Inflammatory macrophage treated with lipopolysaccharide for 4 hours (primary cell): Measurements from ENCODE around the gene SPDYE2B.
"Not testable (repeated sequence)": the region's sequence is repeated elsewhere in the genome, so short reads cannot be mapped to it uniquely, and the experiment has no call there.

Experiments used
- DNase-seq: peaks from one replicate; pipeline ENCODE4 v3.0.0-alpha.2; 2020

SPDYE2B gene

DNA sequence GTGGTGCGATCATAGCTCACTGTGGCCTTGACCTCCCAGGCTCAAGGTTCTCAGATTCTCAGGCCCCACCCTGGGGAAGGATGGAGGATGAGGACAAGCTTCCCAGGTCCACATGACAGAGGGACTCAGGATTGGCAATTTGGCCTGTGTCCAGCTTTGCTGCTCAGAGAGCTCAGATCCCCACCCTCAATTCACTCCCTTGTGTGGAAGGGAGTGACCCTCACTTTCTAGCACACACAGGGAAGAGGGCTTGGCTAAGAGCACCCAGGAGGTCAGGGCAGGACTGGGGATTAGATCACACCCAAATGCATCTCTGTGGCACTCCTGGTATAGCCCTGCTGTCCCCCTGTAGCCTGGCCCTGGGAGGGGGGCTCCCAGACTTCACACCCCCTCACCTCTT lies 6.7 kb upstream of the SPDYE2B start:
- not testable (repeated sequence) for DNase-seq

DNA sequence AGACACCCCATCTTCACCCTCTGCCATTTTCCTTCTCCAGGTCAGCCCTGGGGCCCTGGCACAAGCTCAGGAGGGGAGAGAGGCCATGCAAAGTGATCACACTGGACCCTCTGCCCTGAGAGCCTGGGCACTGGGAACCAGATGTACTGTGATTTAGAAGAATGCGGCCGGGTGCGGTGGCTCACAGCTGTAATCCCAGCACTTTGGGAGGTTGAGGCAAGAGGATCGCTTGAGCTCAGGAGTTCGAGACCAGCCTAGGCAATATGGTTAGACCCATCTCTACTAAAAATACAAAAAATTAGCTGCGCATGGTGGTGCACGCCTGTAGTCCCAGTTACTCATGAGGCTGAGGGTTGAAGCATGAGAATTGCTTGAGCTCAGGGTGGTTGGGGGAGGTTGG lies 2.3 kb upstream of the SPDYE2B start:
- not testable (repeated sequence) for DNase-seq

DNA sequence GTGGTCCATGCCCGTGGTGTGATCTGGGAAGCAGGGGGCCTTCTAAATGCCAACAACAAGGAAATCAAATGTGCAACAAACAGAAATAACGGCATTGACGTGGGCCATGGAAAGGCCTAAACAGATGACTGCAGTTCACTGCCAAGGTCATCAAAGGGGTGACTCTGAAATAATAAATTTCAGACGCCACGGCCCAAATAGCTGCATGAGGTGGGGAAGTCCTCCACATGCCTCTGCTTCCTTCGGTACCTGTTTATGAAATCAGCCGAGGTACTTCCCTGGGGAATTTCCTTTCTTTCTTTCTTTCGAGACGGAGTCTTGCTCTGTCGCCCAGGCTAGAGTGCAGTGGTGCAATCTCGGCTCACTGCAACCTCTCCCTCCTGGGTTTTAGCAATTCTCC lies 14.6 kb downstream of the SPDYE2B start:
- not testable (repeated sequence) for DNase-seq

DNA sequence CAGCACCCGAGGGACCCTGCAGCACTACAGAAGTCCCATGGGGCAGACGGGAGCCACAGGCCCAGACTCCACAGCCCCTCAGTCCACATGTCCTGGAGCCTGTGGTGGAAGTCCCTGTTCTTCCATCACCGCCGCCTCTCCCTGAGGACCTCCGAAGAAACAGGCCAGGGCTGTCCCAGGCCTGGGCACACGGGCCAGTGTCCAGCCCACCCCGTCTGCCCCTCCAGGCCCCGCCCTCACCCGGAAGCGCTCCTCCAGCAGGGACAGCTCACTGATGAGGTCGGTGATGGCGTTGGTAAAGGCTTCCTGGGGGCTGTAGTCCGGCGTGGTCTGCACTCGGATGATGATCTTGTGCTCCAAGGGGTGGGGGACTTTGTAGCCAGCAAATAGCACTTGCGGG lies 16.7 kb downstream of the SPDYE2B start:
- DNase-seq, result not testable (repeated sequence)

DNA sequence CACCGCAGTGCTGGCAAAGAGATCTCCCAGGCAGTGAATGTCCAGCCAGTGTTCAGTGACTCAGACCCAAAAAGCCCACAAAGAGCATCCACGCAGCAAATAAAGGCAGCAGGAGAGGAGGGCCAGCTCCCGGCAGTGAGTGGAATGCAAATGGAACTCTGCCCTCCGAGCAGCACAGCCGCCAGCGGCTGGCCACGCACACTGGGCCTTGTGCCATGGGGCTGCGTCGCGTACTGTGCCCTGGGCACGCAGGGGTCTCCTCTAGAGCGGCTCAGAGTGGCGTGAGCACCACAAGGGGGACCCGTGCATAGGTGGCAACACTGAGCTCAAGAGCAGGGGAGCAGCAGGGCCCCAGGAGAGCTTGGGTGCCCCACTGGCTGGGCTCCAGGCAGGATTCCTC lies 17.4 kb downstream of the SPDYE2B start:
- not testable (repeated sequence) for DNase-seq

DNA sequence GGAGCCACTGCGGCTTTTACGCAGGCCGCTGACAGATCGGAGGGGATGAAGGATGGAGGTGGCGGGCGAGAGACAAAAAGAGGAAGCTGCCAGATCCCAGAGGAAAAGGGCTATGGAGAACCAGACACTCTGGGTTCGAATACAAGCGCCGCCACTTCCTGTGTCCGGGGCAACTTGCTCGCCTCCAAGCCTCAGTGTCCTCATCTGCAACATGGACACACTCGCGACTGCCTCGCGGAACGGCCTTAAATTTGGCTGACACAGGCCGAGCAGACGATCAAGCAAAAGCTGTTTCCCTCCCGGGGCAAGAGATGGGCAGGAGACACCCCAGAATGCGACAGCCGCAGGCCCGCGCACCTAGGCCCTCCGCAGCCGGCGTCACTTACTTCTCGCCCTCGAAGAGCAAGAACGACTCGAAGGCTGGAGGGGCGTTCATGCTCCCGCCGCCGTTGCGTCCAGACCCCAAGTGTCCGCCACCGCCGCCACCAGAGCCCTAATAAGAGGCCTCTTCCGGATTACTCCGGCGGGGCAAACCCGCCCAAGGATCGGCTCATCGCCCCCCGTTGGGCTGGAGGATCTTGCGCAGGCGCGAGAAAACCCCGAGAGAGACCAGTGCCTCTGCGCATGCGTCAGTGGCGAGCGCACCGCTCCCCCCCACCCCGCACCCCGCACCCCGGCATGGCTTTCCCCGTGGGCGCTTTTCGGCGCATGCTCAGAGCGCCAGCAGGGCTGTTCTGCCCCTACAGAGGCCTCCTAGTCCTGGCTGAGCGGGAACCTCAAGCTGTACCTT lies 21.2 kb downstream of the SPDYE2B start, which contains the start of gene POLR2J2:
TSS of gene POLR2J2 (minus strand) at position 498 of the 790 bp plus-strand sequence. CDS start at position 436, 62 bp downstream.
- peak; percentile 61 for DNase-seq

DNA sequence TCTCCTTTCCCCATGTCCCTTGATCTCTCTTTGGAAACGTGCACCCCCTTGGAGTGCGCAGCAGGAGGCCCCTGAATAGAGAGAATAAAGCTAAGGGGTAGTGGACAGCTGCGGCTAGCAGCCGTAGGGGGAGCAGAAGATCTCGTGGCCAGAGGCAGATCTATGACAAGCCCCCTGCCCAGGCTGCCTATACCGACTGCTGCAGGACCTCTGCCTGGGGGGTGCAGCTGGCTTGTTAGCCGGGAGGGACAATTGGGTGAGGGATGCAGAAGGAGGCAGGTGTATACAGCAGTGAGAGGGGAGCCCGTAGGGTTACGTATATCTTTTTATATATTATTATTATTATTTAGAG lies 21.8 kb downstream of the SPDYE2B start:
- not testable (repeated sequence) for DNase-seq

DNA sequence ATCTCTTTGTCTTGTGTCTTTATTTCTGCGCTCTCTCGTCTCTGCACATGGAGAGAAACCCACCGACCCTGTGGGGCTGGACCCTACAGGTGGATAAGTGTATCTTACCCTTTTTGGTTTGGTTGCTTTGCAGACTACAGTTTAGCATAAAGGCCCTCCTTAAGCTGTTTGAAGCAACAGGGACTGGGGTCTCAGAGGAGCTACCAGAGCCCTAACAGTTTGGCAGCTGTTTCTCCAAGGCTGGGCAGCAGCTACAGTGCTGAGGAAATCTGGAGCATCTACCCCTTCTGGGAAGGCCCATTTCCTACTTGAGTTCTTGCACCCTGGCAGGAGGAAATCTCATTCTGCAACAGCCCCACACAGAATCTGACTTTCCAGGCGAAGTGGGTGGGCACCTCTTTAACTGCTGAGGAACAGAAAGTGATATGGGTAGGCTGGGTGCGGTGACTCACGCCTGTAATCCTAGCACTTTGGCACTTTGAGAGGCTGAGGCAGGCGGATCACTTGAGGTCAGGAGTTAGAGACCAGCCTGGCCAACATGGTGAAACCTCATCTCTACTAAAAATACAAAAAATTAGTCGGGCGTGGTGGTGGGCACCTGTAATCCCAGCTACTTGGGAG lies 23.4 kb downstream of the SPDYE2B start:
- not testable (repeated sequence) for DNase-seq

DNA sequence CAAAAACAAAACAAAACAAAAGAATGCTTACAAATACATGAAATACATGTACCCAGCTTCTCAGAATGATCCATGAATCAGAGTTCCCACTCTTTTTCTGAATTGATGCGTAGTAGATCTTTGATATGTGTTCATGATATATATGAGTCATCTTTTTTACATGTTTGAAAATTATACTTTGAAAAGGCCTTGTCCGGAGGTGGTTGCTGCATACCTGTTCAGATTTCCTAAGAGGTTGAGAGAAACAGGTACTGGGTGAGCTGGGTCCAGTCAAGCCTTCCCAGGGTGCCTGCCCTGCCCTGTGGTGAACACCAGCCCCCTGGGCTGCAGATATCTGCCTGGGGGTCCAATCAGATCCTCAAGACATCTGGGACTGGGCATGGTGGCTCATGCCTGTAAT lies 25.4 kb downstream of the SPDYE2B start:
- DNase-seq, result not testable (repeated sequence)

DNA sequence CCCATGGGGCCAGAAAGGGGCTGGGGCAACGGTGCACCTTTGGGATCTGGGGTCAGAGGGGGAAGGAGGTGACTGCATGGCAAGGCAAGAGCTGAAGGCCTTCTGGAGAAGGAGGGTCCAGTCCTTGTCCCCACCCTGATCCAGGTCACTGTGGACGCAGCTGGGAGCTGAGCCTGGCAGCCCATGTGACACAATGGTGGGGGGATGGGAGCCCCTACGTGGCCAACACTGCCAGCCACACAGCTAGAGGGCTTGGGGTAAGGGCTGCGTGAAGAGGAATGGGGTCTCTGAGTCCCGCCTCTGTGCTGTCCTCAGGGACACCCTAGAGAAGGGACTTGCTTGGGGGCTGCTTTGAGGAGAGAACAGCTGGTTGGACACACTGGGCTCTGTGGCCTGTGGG lies 30.7 kb downstream of the SPDYE2B start:
- not testable (repeated sequence) for DNase-seq

DNA sequence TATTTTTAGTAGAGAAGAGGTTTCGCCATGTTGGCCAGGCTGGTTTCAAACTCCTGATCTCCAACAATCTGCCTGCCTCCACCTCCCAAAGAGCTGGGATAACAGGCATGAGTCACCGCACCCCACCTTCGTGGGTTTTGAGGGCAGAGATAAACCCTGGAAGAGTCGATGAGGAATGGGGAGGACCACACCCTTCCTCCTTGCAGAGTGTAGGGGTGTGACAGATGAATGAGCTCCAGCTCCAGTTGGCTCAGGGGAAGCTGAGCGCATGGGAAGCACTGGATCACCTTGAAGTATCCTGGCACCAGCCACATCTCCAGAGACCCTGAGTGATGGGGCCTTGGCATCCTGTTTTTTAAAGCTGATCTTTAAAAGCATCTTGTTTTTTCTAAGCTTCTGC lies 32.4 kb downstream of the SPDYE2B start:
- not testable (repeated sequence) for DNase-seq

DNA sequence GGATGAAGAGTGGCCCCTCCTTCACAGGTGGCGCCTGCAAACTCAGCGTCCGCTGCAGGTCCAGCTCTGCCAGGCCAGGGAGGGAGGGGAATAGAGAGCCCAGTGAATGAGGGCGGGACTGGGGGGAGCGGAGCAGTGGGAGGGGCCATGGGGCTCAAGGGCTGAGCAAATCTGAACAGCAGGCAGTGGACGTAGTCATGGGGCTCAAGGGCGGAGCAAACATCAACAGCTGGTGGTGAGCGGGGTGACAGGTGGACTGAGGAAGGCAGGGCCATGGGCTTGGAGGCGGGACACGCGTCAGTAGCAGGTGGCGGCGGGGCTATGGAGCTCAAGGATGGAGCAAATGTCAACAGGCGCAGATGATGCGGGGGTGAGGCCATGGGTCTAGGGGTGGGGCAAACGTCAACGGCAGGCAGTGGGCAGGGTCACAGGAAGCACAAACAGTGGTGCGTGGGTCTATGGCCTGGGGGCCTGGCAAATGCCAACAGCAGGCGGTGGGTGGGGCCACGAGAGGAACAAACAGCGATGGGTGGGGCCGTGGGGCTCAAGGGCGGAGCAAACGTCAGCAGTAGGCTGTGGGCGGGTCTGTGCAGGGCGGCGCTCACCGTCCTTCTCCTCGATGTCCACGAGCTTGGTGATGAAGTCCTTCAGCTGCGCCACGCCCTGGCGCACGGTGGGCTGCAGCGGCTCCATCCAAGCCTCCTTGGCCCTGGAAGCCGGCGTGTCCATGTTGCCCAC lies 38.3 kb downstream of the SPDYE2B start:
- DNase-seq, result not testable (repeated sequence)

DNA sequence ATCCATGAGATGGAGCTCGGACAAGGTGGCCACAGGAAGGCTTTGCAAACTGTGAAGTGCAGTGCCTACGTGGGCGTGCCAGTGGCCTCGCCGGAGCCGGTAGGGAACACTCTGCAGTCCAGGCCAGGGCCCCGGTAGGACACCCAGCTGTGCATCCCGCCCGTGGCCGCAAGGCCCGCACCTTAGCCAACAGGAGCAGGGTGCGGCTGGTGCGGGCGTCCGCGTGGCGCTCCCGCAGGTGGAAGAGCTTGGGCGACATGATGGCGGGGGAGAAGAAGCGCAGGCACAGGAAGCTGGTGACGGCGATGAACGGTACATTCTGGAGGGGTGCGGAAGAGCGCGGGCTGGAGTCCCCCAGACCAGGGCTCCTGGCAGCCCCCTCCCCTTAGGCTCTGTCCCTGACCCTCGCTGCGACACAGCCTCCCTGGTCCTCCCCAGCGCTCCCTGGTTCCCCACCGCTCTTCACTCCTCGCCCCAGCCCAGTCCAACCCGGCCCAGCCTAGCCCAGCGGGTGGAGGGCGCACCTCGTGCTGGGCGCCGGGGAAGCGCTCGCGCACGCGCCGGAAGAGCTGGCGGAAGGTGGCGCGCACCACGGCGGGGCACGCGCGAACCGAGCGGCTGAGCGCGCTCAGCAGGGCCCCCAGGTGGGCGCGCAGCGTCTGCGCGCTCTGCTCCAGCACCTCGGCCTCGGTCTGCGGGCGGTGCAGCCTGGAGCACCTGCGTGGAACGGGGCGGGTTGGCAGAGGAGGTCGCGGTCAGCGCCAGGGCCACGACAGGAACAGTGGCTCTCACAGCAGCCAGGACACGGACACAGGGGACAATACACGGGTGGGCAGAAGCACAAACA lies 39.5 kb downstream of the SPDYE2B start:
- not testable (repeated sequence) for DNase-seq

DNA sequence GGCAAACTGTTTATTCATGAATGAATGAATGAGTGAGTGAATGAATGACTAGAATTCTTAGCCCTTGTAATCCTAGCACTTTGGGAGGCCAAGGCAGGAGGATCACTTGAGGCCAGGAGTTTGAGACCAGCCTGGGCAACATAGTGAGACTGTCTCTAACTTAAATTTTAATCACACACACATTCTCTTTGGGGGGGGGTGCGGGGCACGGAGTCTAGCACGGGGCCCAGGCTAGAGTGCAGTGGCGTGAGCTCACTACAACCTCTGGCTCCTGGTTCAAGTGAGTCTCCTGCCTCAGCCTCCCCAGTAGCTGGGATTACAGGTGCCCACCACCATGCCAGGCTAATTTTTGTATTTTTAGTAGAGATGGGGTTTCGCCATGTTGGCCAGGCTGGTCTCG lies 40.5 kb downstream of the SPDYE2B start:
- DNase-seq, result not testable (repeated sequence)

DNA sequence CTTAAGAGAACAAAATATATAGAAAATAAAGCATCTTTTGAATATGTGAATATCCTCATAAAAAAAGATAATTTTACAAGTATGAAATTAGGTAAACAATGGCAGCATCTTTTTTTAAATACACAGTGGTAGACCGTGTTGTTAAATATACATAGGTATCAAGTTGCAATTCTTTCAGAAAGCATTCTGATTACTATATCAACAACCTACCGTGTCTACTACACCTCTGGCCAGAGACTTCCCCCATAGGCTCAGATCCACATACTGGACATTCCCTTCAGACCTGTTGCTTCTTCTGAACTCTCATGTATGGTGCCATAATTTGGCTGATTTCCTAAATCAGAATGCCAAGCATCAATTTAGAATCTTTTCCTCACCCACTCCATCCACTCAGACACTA lies 43.9 kb downstream of the SPDYE2B start:
- not testable (repeated sequence) for DNase-seq

DNA sequence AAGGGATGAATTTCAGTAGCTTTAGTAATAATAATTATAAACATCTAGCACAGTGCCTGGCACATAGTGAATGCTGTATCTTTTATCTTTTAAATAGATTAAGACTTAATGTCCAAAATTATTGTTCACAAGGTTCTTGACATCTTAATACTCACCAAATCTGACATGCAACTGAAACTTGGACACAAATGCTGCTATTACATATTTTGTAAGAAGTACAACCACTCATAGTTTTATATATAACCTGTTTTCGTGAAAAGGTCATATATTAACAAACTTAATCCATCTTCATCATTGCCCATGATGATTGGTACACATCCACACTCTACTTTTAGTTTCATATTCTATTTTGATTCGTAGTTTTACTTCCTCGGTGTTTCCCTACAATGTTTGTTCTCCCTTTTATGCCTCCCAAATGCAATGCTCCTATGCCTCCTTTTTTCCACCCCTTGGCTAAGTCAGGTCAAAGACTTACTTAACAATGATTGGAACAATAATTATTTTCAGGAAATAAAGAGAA lies 45.0 kb downstream of the SPDYE2B start:
- peak; percentile 59 for DNase-seq

DNA sequence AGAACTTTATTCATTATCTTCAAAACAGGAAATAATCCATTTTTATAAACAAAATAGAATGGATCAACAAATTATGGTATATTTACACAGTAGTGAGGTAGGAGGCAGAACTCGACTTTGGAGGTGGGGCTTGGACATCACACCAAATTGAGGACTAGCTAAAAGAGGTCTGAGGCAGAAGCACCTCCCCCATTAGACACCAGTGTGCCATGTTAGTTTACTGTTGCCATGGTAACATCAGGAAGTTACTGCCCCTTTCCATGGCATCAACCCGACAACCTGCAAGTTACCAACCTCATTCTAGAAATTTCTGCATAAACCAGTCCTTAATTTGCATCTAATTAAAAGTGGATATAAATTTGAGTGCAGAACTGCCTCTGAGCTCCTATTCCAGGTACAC lies 45.9 kb downstream of the SPDYE2B start:
- not testable (repeated sequence) for DNase-seq

DNA sequence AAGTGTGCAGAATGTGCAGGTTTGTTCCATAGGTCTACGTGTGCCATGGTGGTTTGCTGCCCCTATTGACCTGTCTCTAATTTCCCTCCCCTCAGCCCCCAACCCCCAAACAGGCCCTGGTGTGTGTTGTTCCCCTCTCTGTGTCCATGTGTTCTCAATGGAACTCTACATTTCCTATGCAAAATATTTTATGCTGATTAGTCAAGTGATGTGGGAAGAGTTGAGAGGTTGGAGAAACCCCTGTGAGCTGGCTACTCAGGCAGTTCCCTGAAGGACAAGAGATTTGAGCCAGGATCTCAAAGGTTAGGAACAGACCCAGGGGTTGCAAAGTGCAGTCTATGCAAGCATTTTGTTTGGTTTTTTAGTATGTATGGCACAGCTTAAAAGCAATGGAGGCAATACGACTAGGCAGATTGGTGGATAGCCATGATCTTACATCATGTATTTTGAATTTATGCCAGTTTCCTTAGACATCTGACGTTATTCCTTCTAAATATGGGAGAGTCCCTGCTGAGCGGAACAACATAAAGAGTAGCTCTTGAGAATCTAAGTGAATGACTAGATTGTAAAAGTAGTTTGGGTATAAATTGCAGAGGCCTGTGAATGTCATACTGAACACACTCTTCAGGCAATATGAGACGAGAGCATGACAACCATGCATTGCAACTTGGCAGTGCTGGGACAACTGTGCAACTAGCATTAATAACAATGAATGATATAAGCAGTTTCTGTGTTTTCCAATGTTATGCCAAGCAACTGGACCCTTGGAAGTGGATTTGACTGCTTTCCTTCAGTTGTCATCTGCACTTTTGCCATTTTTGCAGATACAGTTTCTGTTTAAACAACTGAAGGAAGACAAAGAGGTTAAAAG lies 47.8 kb downstream of the SPDYE2B start:
- not testable (repeated sequence) for DNase-seq

DNA sequence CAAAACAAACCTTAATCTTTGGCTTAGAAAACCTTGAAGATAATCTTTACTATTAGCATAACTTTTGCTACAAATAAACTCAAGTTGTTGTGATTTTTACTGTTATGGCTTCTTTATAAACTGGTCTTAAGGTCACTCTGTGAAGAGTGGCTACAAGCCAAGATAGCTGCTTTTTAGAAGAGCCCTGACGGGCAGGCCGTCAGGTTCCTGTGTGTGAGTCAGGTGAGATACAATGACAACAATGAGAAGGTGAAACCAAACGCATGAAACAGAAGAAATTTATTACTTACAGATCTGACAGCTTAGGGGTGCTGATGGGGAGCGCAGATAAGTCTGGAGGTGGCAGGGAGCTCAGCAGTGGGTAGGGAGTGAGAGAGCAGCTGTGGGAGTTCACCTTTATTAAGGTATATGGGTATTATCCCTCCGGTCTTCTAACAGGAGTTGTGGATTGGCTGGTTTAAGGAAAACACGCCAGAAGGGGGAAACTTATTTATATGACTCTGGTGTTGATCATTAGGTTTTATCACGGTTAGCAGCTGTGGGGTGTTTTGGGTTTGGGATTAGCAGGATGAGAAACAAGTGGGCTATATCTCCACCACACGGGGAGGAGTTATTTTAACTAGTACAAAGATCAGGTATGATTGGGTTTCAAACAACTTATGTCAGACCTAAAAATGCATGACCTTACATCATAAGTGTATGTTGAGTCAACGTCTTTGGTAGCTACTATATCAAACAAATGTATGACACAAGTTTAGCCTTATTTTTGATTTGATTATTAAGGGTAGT lies 49.0 kb downstream of the SPDYE2B start:
- DNase-seq, result not testable (repeated sequence)
